ENCODE results near the gene PLAAT5. TPM values are rescaled to one million over a fixed set of nuclear protein-coding genes. Genes with fewer than 3 reads are reported as not detected.

PLAAT5 gene
- total RNA-seq, 1 donor from 2014 or later: 0.10 TPM

GRCh38 chr11:63492441-63492840, 1.5 kb upstream of the PLAAT5 start:
- Mint-ChIP-seq H3K4me3 (ENCODE audit: unreplicated experiment) (no peak overlapping the region), H3K9me3 (ENCODE audit: low read depth) (peaks cover 6% of the 10 kb centered on the region), H3K4me1 (ENCODE audit: low read depth) (peaks cover 17% of the 10 kb centered on the region), H3K36me3 (ENCODE audit: low read depth) (peaks cover 2% of the 10 kb centered on the region), H3K27me3 (ENCODE audit: low read depth) (peaks cover 54% of the 10 kb centered on the region), H3K27ac (ENCODE audit: unreplicated experiment) (no peak overlapping the region)
- DNase-seq (ENCODE audit: low spot score): no peak
- TF ChIP-seq CTCF (IDR thresholded peaks at IDR 0.05): no peak

- Mint-ChIP-seq H3K27me3 (ENCODE audit: low read depth) (peaks cover 52% of the 10 kb centered on the region), H3K27ac (ENCODE audit: unreplicated experiment) (no peak overlapping the region), H3K4me1 (ENCODE audit: low read depth) (peaks cover 17% of the 10 kb centered on the region), H3K36me3 (ENCODE audit: low read depth) (peaks cover 2% of the 10 kb centered on the region), H3K4me3 (ENCODE audit: unreplicated experiment) (peak overlapping the region; percentile 33), H3K9me3 (ENCODE audit: low read depth) (no peaks in the 10 kb centered on the region)
- DNase-seq (ENCODE audit: low spot score): no peak
- TF ChIP-seq CTCF (IDR thresholded peaks at IDR 0.05): no peak
Measured at GRCh38 chr11:63491636-63492372, 837 bp upstream of the PLAAT5 start.

- H3K9me3 Mint-ChIP-seq (ENCODE audit: low read depth): peaks cover 3% of the 10 kb centered on the region
- peak overlapping the region; percentile 84 for H3K4me3 Mint-ChIP-seq (ENCODE audit: unreplicated experiment)
- H3K27me3 Mint-ChIP-seq (ENCODE audit: low read depth): peaks cover 52% of the 10 kb centered on the region
- no peak for DNase-seq (ENCODE audit: low spot score)
- no peak overlapping the region for H3K27ac Mint-ChIP-seq (ENCODE audit: unreplicated experiment)
- H3K4me1 Mint-ChIP-seq (ENCODE audit: low read depth): peaks cover 17% of the 10 kb centered on the region
- H3K36me3 Mint-ChIP-seq (ENCODE audit: low read depth): peaks cover 4% of the 10 kb centered on the region
- no peak for TF ChIP-seq CTCF (IDR thresholded peaks at IDR 0.05)
Measured at GRCh38 chr11:63491240-63491587, 247 bp upstream of the PLAAT5 start.

GRCh38 chr11:63489879-63490278, 1.1 kb downstream of the PLAAT5 start:
- Mint-ChIP-seq H3K4me1 (ENCODE audit: low read depth) (peaks cover 17% of the 10 kb centered on the region), H3K27ac (ENCODE audit: unreplicated experiment) (no peak overlapping the region), H3K9me3 (ENCODE audit: low read depth) (peaks cover 14% of the 10 kb centered on the region), H3K36me3 (ENCODE audit: low read depth) (peaks cover 7% of the 10 kb centered on the region), H3K27me3 (ENCODE audit: low read depth) (peaks cover 44% of the 10 kb centered on the region), H3K4me3 (ENCODE audit: unreplicated experiment) (no peak overlapping the region)
- no peak for TF ChIP-seq CTCF (IDR thresholded peaks at IDR 0.05)
- no peak for DNase-seq (ENCODE audit: low spot score)

- H3K36me3 Mint-ChIP-seq (ENCODE audit: low read depth): peaks cover 11% of the 10 kb centered on the region
- no peak for TF ChIP-seq CTCF (IDR thresholded peaks at IDR 0.05)
- no peak overlapping the region for H3K4me3 Mint-ChIP-seq (ENCODE audit: unreplicated experiment)
- peaks cover 45% of the 10 kb centered on the region for H3K27me3 Mint-ChIP-seq (ENCODE audit: low read depth)
- peaks cover 16% of the 10 kb centered on the region for H3K9me3 Mint-ChIP-seq (ENCODE audit: low read depth)
- peaks cover 17% of the 10 kb centered on the region for H3K4me1 Mint-ChIP-seq (ENCODE audit: low read depth)
- DNase-seq (ENCODE audit: low spot score): no peak
- no peak overlapping the region for H3K27ac Mint-ChIP-seq (ENCODE audit: unreplicated experiment)
Measured at GRCh38 chr11:63488789-63489188, 2.2 kb downstream of the PLAAT5 start.
